ENCODE measurements around the gene TBC1D22A.

The TBC1D22A gene

DNA sequence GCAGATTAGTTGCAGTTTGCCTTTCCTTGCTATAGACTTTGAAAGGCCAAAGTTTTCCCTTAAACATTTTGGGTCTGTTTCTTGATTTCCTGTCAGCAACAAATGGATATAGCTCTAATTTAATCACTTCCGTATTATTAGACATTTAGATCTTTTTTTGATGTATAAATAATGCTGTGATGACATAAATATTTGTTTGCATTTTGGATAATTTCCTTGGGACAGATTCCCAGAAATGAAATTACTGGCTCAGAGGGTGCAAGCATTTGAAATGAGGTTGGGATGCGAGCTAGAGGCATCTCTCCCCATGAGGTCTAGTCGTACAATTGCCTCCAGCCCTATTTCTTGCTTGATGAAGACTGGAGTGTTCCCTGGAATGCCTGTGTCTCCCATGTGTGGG, 94.2 kb downstream of the TBC1D22A start:
- DNase-seq (ENCODE audit: low spot score) (no peak), FAIRE-seq (no peak)

DNA sequence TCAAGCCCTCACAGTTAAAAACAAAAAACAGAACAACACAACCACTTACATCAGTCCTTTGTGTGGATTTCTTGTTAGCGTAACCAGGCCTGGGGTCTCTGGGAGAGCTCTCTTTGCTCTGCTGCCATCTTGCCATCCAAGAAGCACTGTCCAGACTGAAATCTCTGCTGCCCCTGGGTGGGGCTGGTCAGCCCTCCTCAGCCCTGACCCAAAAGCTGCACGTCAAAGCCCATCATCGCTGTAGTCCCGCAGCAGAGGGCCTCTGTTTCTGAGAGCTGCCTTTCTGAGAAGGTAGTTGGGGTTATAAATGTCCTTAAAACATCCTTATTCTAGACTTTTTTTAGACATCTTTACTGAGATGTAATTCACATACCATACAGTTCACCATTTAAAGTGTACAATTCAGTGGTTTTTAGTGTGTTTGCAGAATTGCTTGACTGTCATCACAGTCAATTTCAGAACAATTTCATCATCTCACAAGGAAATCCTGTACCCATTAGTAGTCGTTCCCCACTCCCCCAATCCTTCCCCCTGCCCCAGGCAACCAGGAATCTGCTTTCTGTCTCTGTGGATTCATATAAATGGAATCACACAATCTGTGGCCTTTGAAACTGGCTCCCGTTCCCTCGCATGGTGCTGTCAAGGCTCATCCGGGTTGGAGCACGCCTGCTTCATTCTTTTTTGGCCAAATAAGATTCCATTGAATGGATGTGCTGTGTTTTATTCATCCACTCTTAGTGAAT, 94.9 kb downstream of the TBC1D22A start:
- no peak for DNase-seq (ENCODE audit: low spot score)
- no peak for FAIRE-seq

GRCh38 chr22:46857885-46858143, 95.4 kb downstream of the TBC1D22A start:
- DNase-seq (ENCODE audit: low spot score), result no peak
- no peak for FAIRE-seq

DNA sequence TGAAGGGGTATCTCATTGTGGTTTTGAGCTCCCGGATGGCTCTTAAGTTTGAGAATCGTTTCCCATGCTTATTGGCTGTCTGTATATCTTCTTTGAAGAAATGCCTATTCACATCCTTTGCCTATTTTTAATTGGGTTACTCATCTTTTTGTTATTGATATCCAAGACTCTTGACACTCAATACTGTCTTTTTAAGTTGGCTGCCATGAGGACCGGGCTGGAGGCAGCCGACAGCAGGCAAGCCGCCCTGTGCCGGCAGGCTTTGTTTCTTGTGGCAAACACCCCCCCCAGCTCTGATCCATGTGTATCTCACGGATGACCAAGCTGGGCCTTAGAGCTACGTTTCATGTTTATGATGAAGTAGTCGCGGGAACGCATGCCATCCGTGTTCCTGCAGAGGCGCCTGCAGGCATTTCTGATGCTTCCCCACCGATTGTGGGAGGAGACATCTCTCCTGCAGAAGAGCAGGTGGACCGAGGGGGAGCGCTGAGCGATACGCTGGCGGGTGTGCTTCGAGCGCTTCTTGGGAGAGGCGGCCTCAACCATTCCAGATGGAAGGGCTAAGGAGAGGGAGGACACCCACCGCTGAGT, 95.8 kb downstream of the TBC1D22A start:
- FAIRE-seq (no peak), DNase-seq (ENCODE audit: low spot score) (no peak)

DNA sequence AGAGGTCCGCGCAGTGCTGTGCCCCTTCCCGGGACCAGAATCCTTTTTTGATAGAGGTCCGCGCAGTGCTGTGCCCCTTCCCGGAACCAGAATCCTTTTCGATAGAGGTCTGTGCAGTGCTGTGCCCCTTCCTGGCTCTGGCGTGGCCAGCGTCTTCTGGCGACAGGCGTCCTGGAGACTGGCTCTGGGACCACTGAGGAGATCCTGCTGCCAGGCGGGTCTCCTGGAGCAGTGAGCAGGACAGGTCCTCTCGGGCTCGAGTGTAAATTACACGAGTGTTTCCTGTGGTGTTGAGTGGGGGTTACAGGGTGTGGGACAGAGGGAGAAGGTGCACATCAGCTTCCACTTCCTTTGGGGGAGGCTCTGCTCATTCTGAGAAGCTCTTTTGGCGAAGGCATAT, 98.1 kb downstream of the TBC1D22A start:
- DNase-seq (ENCODE audit: low spot score) (no peak), FAIRE-seq (no peak)

GRCh38 chr22:46861468-46862367, 99.3 kb downstream of the TBC1D22A start:
- FAIRE-seq (no peak), DNase-seq (ENCODE audit: low spot score) (no peak)

DNA sequence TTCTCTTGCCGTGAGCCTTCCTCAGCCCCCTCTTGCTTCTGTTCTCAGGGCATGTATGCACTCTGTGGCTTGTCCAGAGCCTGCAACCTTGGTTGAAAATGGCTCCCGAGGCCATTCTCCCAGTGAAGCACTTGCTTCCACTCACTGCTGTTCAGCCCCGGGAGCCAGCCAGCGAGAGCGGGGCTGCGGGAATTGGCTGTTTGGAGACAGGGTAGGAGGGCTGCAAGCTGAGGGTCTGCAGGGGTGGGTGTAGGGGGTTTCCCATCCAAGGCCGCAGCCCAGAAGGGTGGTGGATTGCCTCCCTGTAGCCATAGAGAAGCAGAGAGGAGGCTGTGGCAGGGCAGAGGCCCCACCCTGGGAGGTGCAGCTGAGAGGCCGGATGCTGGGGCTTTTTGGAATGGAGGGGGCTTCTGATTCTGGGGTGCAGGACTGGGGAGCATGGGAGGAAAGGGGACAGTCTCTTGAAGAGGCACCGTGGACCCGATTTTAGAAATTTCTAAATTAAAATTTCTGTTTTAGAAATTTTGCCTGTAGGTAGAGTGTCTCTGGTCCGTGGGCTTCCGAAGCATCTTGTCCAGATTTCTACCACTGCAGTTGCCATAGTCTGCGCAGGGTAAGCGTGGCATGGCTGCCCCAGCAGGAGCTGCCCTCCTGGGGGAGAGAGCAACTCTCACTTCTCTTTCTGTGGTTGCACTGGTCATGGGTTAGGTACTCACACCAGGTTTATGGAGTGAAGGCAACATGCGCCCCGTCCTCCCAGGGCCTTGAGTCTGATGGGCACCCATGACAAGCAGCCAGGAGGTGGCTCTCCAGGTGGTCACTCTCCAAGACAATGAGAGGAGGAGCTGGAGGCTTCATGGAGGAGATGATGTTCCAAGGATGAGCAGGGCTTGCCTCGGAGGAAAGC, 100.2 kb downstream of the TBC1D22A start:
- DNase-seq (ENCODE audit: low spot score), result no peak
- FAIRE-seq, result no peak

GRCh38 chr22:46863794-46864193, 101.3 kb downstream of the TBC1D22A start:
- DNase-seq (ENCODE audit: low spot score) (no peak), FAIRE-seq (no peak)

DNA sequence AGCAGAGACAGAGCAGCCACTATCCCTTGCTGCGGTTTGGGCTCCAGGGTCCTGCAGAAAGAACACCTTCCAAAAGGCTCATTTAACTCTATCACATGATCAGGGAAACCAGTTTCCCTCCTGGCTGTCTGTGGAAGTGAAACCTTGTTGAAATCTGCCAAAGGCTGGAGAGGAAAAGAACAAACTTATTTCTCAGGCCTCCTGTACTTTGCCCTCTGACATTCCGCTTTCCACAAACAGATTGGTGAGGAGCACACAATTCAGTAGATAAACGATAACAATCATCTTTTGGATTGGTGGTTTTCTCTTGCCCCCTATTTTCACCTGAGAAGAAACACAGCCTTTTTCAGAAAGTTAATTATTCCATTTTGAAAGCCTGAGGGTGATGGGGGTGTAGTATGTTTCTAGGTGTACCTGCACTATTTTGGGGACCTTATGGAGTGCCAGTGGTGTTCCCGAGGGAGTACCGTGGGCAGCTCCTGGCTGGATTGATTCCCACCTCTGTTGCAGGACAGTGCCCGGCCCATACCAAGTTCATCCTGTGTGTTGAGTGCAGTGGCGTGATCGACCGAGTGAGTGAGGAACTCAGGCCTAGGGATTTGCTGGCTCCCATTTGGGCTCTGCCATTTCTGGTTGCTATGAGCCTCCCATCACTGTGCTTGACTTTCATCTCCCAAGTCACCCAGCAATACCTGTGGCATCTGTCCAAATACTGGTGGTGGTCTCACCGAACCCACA, 102.0 kb downstream of the TBC1D22A start:
- DNase-seq (ENCODE audit: low spot score) (no peak), FAIRE-seq (no peak)

GRCh38 chr22:46865052-46865434, 102.6 kb downstream of the TBC1D22A start:
- FAIRE-seq (no peak), DNase-seq (ENCODE audit: low spot score) (no peak)

- FAIRE-seq, result no peak
- no peak for DNase-seq (ENCODE audit: low spot score)
Observed at GRCh38 chr22:46865642-46866041, 103.2 kb downstream of the TBC1D22A start.

DNA sequence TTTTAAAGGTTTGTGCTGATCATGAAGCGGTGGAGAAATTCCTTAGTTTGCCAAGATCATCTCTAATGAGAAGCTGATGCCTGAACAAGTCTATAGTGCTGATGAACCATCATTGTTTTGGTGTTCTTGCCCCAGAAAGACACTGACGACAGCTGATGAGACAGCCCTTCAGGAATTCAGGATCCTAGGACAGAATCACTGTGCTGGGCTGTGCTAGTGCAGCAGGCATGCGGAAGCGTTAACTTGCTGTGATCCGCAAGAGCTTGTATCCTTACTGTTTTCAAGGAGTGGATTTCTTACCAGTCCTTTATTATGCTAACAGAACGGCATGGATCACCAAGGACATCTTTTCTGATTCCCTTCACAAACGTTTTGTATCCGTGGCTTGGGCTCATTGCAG, 104.1 kb downstream of the TBC1D22A start:
- FAIRE-seq (no peak), DNase-seq (ENCODE audit: low spot score) (no peak)

- DNase-seq (ENCODE audit: low spot score), result no peak
- FAIRE-seq, result no peak
Observed at GRCh38 chr22:46867106-46867505, 104.7 kb downstream of the TBC1D22A start.

- DNase-seq (ENCODE audit: low spot score), result no peak
- FAIRE-seq, result no peak
Observed at GRCh38 chr22:46869329-46869728, 106.9 kb downstream of the TBC1D22A start.

GRCh38 chr22:46869831-46870441, 107.5 kb downstream of the TBC1D22A start:
- DNase-seq (ENCODE audit: low spot score), result no peak
- no peak for FAIRE-seq

- FAIRE-seq, result no peak
- no peak for DNase-seq (ENCODE audit: low spot score)
Observed at GRCh38 chr22:46871826-46872225, 109.4 kb downstream of the TBC1D22A start.

DNA sequence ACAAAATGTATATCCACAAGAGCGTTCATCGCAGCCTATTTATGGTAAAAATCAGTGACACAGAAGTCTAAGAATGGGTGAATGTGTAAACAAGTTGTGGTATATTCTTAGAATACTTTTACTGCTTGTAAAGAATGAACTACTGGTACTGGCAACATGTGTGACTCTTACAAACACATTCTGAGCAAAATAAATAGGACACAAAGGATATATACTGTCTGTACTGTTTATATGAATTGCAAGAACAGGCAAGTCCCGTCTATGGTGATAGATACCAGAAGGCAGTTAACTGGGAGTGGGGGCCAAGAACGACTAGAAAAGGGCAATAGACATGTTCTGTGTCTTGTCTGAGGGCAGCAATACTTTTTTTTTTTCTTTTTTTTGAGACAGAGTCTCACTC, 112.6 kb downstream of the TBC1D22A start:
- no peak for DNase-seq (ENCODE audit: low spot score)
- no peak for FAIRE-seq

DNA sequence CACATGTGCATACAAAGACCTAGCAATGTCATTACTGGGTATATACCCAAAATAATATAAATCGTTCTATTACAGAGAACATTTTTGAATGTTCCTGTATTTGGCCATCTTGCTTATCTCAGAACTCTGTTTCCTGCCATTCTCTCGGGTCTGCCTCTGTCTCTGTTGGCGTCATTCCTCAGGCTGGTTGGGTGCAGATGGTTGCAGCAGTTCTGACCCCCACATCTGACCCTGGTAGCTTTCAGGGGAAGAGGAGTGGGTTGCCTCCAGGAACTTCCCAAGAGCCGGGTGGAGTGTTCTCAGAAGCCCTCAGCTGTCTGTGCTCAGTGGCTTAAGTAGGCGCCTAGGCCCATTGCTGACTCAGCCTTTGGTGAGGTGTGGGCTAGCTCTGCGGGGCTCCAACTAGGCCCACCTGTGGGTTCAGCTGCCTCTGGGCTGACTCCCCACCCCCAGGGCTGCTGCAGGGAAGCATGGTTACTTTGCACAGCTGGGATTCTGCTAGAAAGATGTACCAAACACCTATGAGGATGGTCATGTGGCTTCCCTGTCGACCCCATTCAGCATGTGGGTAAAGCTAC, 114.0 kb downstream of the TBC1D22A start:
- FAIRE-seq (no peak), DNase-seq (ENCODE audit: low spot score) (no peak)

- no peak for FAIRE-seq
- no peak for DNase-seq (ENCODE audit: low spot score)
Observed at GRCh38 chr22:46878191-46878948, 115.9 kb downstream of the TBC1D22A start.
